Measurements from ENCODE around the gene C2orf80.

The C2orf80 gene

GRCh38 chr2:208175069-208175839 lies 14.6 kb downstream of the C2orf80 start:
- peak overlapping the region; percentile 24; the same call in 1 of the 2 replicates for H3K27ac ChIP-seq
- TF ChIP-seq CTCF (conservative IDR thresholded peaks at IDR 0.05), result peak; percentile 94

GRCh38 chr2:208174144-208174543 lies 15.7 kb downstream of the C2orf80 start:
- no peak overlapping the region for H3K27ac ChIP-seq
- TF ChIP-seq CTCF (conservative IDR thresholded peaks at IDR 0.05), result no peak

GRCh38 chr2:208172125-208172524 lies 17.7 kb downstream of the C2orf80 start:
- no peak for TF ChIP-seq CTCF (conservative IDR thresholded peaks at IDR 0.05)
- no peak overlapping the region for H3K27ac ChIP-seq

GRCh38 chr2:208164951-208165755 lies 24.7 kb downstream of the C2orf80 start:
- TF ChIP-seq CTCF (conservative IDR thresholded peaks at IDR 0.05), result no peak
- no peak overlapping the region for H3K27ac ChIP-seq

- TF ChIP-seq CTCF (conservative IDR thresholded peaks at IDR 0.05), result no peak
- H3K27ac ChIP-seq, result no peak within 1 kb of the TSS
Observed at GRCh38 chr2:208163489-208163888, 26.3 kb downstream of the C2orf80 start, which contains the start of gene CRYGA. TSS of gene CRYGA (minus strand) at chr2:208163589. CDS start at chr2:208163556, 33 bp downstream.

GRCh38 chr2:208156439-208156838 lies 33.4 kb downstream of the C2orf80 start:
- no peak for TF ChIP-seq CTCF (conservative IDR thresholded peaks at IDR 0.05)

GRCh38 chr2:208153156-208153555 lies 36.7 kb downstream of the C2orf80 start:
- H3K27ac ChIP-seq, result no peak overlapping the region
- TF ChIP-seq CTCF (conservative IDR thresholded peaks at IDR 0.05), result no peak

More at GRCh38 chr2:208156439-208156838, 33.4 kb downstream of the C2orf80 start:
- H3K27ac ChIP-seq, result no peak overlapping the region

Measured in VCaP (cell line).